SIG-M5 (cell line): ENCODE measurements around the gene FYTTD1.
"Not testable (repeated sequence)": the region's sequence is repeated elsewhere in the genome, so short reads cannot be mapped to it uniquely, and the experiment has no call there.

ENCODE experiments used
- DNase-seq: peaks from one replicate; lab custom pipeline; 2025; lab: John Stamatoyannopoulos, UW

FYTTD1 gene, protein sequence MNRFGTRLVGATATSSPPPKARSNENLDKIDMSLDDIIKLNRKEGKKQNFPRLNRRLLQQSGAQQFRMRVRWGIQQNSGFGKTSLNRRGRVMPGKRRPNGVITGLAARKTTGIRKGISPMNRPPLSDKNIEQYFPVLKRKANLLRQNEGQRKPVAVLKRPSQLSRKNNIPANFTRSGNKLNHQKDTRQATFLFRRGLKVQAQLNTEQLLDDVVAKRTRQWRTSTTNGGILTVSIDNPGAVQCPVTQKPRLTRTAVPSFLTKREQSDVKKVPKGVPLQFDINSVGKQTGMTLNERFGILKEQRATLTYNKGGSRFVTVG

DNA sequence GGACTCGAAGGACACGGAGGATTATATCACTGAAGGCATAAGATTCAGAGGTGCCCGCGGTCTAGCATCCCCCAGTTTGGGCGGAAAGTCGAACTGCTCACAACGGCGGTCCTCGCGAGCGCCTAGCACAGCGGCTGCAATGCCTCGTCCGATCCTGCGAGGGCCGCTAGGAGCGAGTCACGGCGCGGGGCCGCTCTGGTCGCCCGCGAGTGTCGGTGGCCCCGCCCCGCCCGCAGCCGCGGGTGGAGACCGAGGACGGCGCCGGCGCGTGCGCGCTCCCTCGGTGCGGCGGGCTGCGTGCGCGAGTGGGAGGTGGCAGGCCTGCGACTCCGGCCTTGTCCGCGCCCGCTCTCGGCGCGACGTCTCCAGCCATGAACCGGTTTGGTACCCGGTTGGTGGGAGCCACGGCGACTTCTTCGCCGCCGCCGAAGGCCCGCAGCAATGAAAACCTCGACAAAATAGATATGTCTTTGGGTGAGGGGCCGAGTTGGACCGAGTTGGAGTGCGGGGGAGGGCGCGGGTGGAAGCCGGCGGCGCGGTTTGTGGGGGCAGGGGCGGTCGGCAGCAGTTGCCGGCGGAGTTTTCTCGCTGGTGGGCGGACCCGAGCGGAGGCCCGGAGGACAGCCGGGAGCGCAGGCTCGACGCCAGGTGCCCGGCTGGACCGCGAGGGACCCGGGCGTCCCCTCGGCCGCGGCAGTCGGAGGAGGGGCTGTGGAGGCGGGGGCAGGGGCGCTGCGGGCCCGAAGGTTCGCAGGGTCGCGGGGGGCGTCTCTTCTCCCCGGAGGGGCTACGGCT lies at the start of gene FYTTD1:
TSS of gene FYTTD1 (plus strand) at position 283 of the 795 bp plus-strand sequence. CDS start at position 372, 89 bp downstream.
- DNase-seq, result peak; percentile 14

DNA sequence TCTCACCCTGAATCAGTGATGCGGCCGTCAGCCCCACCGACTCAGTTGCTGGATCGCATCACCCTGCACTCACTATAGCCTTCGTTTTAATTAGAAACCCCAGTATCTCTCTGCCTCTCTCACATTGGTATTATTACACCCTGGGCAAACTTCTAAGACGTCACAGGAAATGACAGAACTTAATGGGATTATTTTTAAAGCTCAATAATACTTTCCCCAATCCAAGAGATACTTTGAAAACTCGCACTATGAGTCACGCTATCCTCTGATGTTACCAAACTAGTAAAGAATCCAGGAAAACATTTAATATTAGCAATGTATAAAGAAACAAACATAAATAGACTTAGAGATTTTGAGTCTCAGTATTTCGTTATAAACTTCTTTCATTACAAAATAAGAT lies 49.6 kb upstream of the FYTTD1 start:
- no peak for DNase-seq

DNA sequence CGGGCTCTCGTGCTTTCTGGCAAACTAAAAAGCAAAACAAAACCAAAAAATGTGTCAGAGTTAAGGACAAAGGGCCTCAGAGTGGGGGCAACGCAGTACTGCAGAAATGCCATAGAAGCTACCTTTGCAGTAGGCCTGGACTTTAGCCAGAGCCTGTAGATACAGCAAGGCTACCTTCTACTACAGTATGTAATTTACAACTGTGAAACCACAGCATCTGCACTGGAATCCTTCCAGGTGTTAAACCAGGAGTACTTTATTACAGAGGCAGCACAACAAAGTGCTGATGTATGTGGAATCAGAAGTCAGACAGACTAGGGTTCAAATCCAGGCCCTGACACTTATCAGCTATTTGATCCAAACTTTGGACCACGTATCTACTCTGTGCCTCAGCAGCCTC lies 47.8 kb upstream of the FYTTD1 start:
- DNase-seq, result no peak

DNA sequence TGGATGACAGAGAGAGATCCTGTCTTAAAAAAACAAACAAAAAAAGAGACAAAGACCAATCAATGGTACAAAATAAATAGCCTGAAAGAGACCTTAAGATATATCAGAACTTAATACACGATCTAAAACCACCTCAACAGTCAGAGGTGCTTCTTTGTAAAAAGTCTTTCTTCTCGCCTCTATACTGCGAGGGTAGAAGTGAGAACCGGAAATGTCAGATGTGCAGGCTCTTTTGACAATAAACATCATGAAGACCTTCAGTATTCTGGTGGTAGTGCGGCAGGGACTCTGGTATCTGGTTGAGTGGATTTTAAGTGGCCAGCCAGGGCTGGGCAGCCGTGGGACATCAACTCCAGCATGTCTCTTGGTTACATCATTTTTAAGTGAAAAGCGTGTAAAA lies 43.0 kb upstream of the FYTTD1 start:
- no peak for DNase-seq

DNA sequence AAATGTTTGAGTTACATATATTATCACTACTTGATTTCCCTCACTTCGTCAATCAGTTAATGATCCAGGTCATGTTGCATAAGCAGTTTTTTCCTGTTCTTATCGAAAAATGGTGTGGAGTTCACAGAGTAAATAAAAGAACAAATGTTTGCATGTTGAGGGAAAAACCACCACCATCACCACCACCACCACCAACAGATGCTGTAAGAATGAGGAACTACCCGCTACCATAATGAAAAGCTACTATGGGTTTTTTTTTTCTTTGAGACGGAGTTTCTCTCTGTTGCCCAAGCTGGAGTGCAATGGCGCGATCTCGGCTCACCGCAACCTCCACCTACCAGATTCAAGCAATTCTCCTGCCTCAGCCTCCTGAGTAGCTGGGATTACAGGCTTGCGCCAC lies 40.5 kb upstream of the FYTTD1 start:
- no peak for DNase-seq

DNA sequence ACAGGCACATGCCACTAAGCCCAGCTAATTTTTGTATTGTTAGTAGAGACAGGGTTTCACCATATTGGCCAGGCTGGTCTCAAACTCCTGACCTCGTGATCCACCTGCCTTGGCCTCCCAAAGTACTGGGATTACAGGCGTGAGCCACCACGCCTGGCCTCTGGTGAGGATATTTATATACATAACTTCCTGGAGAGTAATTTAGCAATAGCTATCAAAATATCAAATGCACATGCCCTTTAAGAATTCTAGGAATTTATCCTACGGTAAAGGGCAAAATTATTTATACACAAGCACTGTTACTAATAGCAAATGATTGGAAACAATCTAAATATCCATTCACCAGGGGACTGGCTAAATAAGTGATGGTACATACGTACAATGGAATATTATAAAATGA lies 38.7 kb upstream of the FYTTD1 start:
- DNase-seq, result not testable (repeated sequence)

DNA sequence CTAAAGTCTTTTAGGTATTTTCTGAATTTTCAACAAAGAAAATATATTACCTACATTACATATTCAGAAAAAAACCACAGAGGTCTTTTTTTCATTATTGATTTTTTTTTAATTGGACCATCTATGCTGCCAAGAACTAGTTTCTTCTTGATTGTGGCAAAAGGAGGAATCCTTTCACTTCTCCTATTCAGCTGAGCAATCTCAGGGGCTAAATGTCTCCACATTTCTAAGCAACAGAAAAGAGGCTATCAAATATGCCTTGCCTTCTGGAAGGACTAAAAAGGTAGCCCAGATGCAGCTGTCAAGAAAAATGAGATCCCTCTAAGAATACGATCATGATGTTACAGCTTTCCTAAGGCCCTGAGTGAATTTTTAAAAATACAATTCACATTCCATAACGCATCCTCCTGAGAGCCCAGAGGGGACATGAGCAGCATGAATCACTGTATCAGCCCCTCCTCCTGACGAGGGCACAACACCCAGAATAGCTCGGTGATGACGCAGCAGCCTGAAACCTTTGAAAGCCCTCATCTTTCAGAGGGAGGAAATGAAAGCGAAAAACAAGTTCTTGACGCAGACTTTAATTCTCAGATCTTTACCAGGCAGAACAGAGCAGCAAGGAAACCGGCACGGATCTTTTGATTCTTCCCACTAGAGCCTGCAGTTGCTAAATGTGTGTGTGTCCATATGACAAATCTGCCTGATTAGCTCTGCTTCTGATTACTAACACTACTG lies 37.5 kb upstream of the FYTTD1 start:
- DNase-seq, result peak; percentile 82

DNA sequence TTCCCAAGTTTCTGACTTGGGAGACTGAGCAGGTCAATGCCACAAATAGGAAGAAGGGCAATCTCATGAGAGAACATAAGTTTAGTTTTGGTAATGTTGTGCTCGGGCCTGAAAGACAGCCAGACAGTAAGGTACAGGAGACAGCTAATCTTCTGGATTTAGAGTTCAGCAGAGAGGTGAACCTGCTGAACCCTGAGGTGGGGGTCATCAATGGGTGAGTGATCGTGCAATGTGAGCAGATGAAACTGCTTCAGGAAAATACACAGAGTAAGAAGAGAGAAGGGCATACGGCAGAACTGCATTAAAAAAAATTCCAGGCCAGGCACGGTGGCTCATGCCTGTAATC lies 36.2 kb upstream of the FYTTD1 start:
- no peak for DNase-seq

DNA sequence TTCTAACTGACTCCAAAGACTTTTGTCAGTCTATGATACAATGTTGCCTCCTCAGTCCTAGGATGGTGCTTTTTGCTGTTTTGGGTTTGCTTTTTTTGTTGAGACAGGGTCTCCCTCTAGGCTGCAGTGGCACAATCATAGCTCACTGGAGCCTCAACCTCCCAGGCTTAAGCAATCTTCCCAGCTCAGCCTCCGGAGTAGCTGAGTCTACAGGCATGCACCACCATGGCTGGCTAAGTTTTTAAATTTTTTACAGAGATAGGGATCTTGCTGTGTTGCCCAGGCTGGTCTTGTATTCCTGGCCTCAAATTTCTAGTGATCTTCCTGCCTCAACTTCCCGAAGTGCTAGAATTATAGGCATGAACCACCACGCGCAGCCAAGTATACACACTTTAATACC lies 35.4 kb upstream of the FYTTD1 start:
- DNase-seq, result no peak

DNA sequence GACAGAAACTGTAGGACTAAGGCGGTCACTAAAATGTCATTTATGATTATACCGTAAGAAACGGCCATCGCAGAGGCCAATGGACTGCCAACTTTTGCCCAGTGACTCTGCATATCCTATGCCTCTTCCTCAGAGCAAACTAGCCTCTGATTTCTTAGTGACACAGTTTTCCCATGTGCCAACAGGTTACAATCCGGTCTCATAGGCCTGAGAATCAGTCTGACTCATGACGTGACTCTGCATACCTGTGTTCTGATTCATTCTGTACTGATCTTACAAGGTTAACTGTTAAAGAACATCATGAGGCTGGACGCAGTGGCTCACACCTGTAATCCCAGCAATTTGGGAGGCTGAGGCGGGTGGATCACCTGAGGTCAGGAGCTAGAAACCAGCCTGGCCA lies 30.8 kb upstream of the FYTTD1 start:
- DNase-seq, result no peak

DNA sequence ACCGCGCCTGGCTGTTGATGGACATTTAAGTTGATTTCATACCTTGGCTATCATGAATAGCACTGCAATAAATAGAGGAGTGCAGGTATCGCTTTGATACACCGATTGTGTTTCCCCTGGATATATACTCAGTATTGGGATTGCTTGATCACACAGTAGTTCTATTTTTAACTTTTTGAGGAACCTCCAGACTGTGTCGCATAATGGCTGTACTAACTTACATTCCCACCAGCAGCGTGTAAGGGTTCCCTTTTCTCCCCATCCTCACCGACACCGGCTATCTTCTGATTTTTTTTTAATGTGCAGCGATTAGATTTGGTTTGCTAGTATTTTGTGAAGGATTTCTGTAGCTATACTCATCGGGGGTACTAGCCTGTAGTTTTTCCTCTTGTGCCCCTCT lies 29.0 kb upstream of the FYTTD1 start:
- DNase-seq, result no peak

DNA sequence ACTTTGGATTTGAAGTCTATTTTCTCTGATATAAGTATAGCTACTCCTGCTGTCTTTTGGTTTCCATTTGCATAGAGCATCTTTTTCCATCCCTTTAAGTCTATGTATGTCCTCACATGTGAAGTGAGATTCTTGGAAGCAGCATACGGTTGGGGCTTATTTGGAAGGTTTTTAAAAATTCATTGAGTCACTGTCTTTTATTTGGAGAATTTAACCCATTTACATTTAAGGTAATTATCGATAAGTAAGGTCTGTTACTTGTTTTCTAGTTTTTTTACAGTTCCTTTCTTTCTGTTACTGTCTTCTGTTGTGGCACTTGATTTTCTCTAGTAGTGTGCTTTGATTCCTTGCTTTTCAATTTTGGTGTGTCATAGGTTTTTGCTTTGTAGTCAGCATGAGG lies 26.9 kb upstream of the FYTTD1 start:
- no peak for DNase-seq

DNA sequence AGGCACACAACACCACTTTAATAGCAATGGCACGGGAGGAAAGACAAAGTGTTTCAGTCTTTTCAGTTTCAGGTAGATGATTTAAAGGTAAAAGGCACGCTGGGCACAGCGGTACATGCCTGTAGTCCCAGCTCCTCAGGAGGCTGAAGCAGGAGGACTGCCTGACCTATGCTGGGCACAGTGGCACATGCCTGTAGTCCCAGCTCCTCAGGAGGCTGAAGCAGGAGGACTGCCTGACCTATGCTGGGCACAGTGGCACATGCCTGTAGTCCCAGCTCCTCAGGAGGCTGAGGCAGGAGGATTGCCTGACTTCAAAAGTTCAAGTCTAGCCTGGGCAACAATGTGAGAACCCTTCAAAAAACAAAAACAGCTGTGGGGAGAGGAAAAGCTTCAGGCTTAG lies 21.8 kb upstream of the FYTTD1 start:
- DNase-seq, result not testable (repeated sequence)

DNA sequence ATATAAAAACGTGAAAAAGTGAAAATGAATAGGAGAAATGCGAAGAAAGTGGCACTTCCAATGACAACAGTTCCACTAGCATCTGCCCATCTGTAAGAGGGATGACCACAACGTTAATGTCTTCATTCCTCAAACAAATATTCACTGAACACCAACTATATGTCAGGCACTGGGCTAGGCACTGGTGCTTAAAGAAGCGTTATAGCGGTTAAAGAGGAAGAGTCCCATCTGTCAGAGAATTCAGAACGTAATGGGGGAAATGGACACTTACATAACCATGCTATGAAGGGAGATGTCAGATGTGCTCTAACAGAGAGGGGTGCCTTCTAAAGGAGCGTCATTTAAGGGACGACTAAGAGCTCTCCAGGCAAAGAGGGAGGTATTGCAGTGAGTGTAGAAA lies 21.2 kb upstream of the FYTTD1 start:
- DNase-seq, result no peak

DNA sequence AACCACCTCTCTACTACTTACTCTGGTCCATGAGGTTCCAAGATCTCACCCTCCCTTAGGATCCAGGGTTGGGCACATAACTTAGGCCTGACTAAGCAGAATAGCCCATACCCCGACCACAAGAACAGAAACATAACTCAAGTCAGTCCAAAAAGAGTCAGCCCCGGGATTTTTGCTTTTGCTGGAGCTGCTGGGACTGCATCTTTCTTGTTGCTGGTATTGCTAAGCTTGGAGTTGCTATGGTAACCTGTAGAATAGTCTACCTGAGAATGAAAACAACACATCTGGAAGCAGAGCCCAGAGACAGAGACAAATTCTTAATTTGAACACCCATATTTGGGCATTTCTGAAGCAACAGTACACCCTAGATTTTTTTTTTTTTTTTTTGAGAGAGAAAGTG lies 19.5 kb upstream of the FYTTD1 start:
- no peak for DNase-seq

DNA sequence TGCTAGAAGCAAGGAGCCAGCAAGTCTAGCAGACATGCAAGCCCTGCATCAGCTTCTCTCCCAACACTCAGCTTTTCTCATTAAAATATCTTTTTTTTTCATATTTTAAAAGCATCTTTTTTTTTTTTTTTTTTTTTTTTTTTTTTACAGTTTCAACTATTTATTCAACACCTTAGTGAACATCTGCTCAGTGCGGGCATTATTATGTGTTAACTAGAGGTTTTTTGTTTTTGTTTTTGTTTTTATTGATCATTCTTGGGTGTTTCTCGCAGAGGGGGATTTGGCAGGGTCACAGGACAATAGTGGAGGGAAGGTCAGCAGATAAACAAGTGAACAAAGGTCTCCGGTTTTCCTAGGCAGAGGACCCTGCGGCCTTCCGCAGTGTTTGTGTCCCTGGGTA lies 18.9 kb upstream of the FYTTD1 start:
- DNase-seq, result not testable (repeated sequence)

DNA sequence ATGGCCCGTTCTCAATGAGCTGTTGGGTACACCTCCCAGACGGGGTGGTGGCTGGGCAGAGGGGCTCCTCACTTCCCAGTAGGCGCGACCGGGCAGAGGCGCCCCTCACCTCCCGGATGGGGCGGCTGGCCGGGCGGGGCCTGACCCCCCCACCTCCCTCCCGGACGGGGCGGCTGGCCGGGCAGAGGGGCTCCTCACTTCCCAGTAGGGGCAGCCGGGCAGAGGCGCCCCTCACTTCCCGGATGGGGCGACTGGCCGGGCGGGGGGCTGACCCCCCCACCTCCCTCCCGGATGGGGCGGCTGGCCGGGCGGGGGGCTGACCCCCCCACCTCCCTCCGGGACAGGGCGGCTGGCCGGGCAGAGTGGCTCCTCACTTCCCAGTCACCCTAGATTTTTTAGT lies 18.2 kb upstream of the FYTTD1 start:
- not testable (repeated sequence) for DNase-seq

DNA sequence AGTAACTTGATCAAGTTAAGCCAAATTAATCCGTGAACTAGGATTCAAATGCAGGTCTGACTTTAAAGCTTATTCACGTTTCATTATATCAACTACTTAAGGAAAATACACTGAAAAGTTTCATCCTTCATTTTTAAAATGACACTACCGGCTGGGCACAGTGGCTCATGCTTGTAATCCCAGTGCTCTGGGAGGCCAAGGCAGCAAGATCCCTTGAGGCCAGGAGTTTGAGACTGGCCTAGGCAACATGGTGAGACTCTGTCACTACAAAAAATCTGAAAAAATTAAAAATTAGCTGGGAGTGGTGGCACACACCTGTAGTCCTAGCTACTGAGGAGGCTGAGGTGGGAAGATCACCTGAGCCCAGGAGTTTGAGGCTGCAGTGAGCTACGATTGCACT lies 16.6 kb upstream of the FYTTD1 start:
- DNase-seq, result no peak

DNA sequence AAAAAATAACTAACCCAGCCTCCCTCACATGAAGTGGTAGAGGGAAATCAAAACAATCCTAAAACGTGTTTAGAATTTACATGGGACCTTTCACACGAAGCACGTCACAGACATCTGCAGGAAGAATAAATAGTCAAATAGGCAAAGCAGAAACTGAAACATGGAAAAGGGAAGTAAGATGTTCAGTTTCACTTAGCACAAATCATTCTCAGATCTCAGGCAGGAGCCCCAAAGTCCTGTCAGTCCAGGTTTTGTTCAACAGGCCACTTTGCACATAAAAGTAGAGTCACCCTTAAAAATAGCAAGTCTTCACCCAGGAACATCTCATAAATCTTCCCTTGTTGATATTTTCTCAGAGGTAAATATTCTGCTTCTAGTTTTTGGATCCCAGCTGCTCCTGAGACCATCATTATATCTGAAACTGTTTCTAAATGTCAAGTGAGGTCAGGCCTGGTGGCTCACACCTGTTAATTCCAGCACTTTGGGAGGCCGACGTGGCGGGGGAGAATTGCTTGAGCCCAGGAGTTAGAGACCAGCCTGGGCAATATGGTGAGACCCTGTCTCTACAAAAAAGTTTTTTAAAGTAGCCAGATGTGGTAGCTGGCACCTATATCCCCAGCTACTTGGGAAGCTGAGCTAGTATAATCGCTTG lies 14.9 kb upstream of the FYTTD1 start:
- no peak for DNase-seq

DNA sequence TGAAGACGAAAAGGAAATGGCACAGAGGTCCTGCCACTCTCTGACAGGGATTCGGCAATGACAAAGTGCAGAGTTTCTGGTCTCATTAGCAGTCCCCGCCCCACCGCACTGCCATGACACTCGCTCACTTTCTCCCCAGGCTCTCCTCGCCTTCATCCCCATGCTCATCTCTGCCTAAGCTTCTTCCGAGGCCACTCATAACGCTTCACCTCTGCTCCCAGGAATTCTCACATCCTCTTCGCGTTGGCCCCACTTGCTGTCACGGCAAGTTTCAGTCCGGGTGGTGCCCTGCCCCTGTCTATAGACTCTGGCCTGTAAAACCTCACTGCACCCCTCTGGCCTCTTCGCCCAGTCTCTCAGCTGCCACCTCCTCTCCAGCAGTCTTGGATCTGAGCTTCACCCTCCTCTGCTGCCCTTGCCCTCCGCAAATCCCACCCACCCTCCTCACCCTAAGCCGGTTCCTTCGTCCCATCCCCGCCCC lies 13.6 kb upstream of the FYTTD1 start:
- no peak for DNase-seq

DNA sequence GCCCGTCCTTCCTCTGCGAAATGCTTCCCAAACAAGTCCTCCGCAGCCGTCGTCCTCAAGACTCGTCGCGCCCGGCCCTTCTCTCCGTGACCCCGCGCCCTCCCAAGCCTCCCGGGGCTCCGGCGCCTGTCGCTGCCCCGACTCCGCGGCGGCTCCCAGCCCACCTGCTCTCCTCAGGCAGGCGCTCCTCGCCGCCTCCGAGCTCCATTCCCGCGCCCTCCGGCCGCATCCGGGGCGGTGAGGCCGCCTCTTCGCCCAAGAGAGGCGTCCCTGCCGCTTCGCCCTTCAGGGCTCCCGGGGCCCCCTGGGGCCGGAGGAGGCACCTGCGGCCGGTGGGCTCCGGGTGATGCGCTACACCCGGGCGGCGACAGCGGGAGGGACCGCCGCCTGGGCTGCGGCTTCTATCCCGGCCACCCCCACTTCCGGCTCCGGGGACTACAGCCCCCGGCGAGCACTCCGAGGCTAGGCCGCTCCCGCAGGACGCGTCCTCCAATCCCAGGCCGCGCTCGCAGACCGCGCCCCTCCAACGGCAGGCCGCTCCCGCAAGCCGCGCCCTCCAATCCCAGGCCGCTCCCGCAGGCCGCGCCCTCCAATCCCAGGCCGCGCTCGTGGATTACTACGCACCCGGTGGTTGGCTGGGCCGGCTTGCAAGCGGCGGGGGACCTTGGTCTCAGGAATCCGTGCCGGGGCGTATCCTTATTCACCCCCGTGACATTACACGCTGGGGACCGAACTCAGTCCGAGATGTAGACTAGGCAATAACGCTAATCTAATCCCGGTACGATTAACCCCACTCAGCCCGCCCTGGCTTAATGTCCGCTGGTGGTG lies 13.0 kb upstream of the FYTTD1 start, which contains the start of gene RUBCN:
TSS of gene RUBCN (minus strand) at position 414 of the 828 bp plus-strand sequence. CDS start at position 229, 185 bp downstream.
- peak; percentile 71 for DNase-seq
